HEK293 (cell line): ENCODE data around the gene LCN2.

ENCODE experiments used
- CTCF ChIA-PET: fragments of 350-600 bp; formaldehyde crosslinking; extraction: SDS; loops from one replicate; lab custom pipeline; 2021; ENCODE audit warnings: antibody characterized with exemption; lab: Yijun Ruan, JAX
- POLR2A ChIA-PET: fragments of 300-600 bp; formaldehyde crosslinking; extraction: SDS; loops from one replicate; lab custom pipeline; 2020; ENCODE audit warnings: antibody characterized with exemption, inconsistent platforms; lab: Yijun Ruan, JAX
- H3K27ac ChIP-seq: fragments of 200-500 bp; sonication (Bioruptor generic); 2 replicates; pipeline ENCODE4 v1.5.1; 2014; ENCODE audit warnings: low read depth, low read length, control low read depth, inconsistent platforms; ENCODE audit errors: extremely low read depth
- H3K36me3 ChIP-seq, 2 experiments: fragments of 200-500 bp in 1 of 2; sonication (Bioruptor generic) in 1 of 2; 1 replicate in 1 of 2; 2 replicates in 1 of 2; pipeline ENCODE4 v1.5.1; 2014 to 2017; ENCODE audit warnings: inconsistent platforms in 2 of 2, low read length in 2 of 2; ENCODE audit not compliant: control insufficient read depth in 2 of 2, insufficient read depth in 1 of 2
- H3K4me1 ChIP-seq: fragments of 200-500 bp; sonication (Bioruptor generic); 2 replicates; pipeline ENCODE4 v1.5.1; 2014; ENCODE audit warnings: mild to moderate bottlenecking, low read length, inconsistent platforms; ENCODE audit not compliant: control insufficient read depth, insufficient read depth
- H3K4me3 ChIP-seq: 2 replicates; pipeline ENCODE4 v1.5.1; 2011; ENCODE audit warnings: low read depth, mild to moderate bottlenecking, control low read depth, low read length, moderate library complexity
- H3K9me3 ChIP-seq: fragments of 200-500 bp; sonication (Bioruptor generic); 2 replicates; pipeline ENCODE4 v1.5.1; 2014; ENCODE audit warnings: low read depth, low read length, inconsistent platforms; ENCODE audit not compliant: control insufficient read depth, insufficient read depth
- BCL11B ChIP-seq: fragments of 450-650 bp; formaldehyde crosslinking; IDR thresholded peaks from 2 replicates; pipeline ENCODE4 v1.5.1; 2016; ENCODE audit warnings: low read depth, missing biosample characterization, missing genetic modification characterization
- KLF8 ChIP-seq: fragments of 450-650 bp; formaldehyde crosslinking; IDR thresholded peaks from 2 replicates; pipeline ENCODE4 v1.5.1; 2016; ENCODE audit warnings: missing biosample characterization, missing genetic modification characterization
- PATZ1 ChIP-seq: fragments of 450-650 bp; formaldehyde crosslinking; IDR thresholded peaks from 2 replicates; pipeline ENCODE4 v1.5.1; 2016; ENCODE audit warnings: missing biosample characterization, missing genetic modification characterization
- SP3 ChIP-seq: fragments of 450-650 bp; formaldehyde crosslinking; IDR thresholded peaks from 2 replicates; pipeline ENCODE4 v1.5.1; 2016; ENCODE audit warnings: missing biosample characterization, missing genetic modification characterization
- TSHZ1 ChIP-seq: fragments of 450-650 bp; formaldehyde crosslinking; IDR thresholded peaks from 2 replicates; pipeline ENCODE4 v1.5.1; 2016; ENCODE audit warnings: missing biosample characterization, missing genetic modification characterization, borderline replicate concordance
- ZBTB17 ChIP-seq: fragments of 450-650 bp; formaldehyde crosslinking; IDR thresholded peaks from 2 replicates; pipeline ENCODE4 v1.5.1; 2016; ENCODE audit warnings: missing biosample characterization, missing genetic modification characterization
- ZNF121 ChIP-seq: fragments of 450-650 bp; formaldehyde crosslinking; IDR thresholded peaks from 2 replicates; pipeline ENCODE4 v1.5.1; 2016; ENCODE audit warnings: missing biosample characterization, missing genetic modification characterization
- ZNF266 ChIP-seq: fragments of 450-650 bp; formaldehyde crosslinking; IDR thresholded peaks from 2 replicates; pipeline ENCODE4 v1.5.1; 2016; ENCODE audit warnings: missing biosample characterization, missing genetic modification characterization, low read depth
- ZNF518A ChIP-seq: fragments of 450-650 bp; formaldehyde crosslinking; conservative IDR thresholded peaks from 2 replicates; pipeline ENCODE4 v1.5.1; 2016; ENCODE audit warnings: low read depth, missing biosample characterization, missing genetic modification characterization
- ZNF571 ChIP-seq: fragments of 450-650 bp; formaldehyde crosslinking; IDR thresholded peaks from 2 replicates; pipeline ENCODE4 v1.5.0; 2017; ENCODE audit warnings: missing biosample characterization, missing genetic modification characterization
- ZNF639 ChIP-seq: fragments of 450-650 bp; formaldehyde crosslinking; IDR thresholded peaks from 2 replicates; pipeline ENCODE4 v1.5.1; 2016; ENCODE audit warnings: missing biosample characterization, missing genetic modification characterization
- ZNF707 ChIP-seq: fragments of 450-650 bp; formaldehyde crosslinking; IDR thresholded peaks from 2 replicates; pipeline ENCODE4 v1.5.1; 2016; ENCODE audit warnings: missing biosample characterization, missing genetic modification characterization
- ZSCAN30 ChIP-seq: fragments of 450-650 bp; IDR thresholded peaks from 2 replicates; pipeline ENCODE4 v1.5.1; 2018; ENCODE audit warnings: missing biosample characterization, mild to moderate bottlenecking, missing genetic modification characterization, moderate library complexity

LCN2 gene

GRCh38 chr9:128115187-128116103, 33.8 kb upstream of the LCN2 start (continued):
- TF ChIP-seq ZNF518A (tag by site-specific recombination) = no peak
- no peak for TF ChIP-seq BCL11B (tag by site-specific recombination)
- no peak for TF ChIP-seq ZNF571 (tag by site-specific recombination)
- TF ChIP-seq PATZ1 = no peak
- no peak for TF ChIP-seq ZNF707 (tag by site-specific recombination)
- TF ChIP-seq KLF8 (tag by site-specific recombination) = no peak
- TF ChIP-seq ZNF266 (tag by site-specific recombination) = no peak
- no peak for TF ChIP-seq SP3 (tag by site-specific recombination)

- ChIA-PET CTCF (interaction anchor here (0.6 to 5.2 kb wide), 18 partner anchors 9 to 275 kb away, joined by 3 to 88 read pairs (median 9); no protein-coding TSS in a partner anchor), POLR2A (interaction anchor here (0.6 to 1.0 kb wide), 2 partner anchors 25 to 603 kb away, joined by 3 read pairs; no protein-coding TSS in a partner anchor)
- Histone ChIP-seq H3K4me1 (no peaks in the 10 kb centered on the region), H3K36me3 (peaks cover 0 to 36% of the 10 kb centered on the region in 2 experiments; a peak in 1 of 3 replicates), H3K4me3 (no peak overlapping the region), H3K27ac (no peak overlapping the region), H3K9me3 (no peaks in the 10 kb centered on the region)
- TF ChIP-seq ZNF121 (tag by site-specific recombination) (peak; percentile 96), ZBTB17 (no peak)
Measured at GRCh38 chr9:128116104-128117083, 32.9 kb upstream of the LCN2 start.

GRCh38 chr9:128117613-128118471, 31.4 kb upstream of the LCN2 start:
- ChIA-PET CTCF (interaction anchor here (0.5 to 5.2 kb wide), 69 partner anchors 8 to 797 kb away, joined by 3 to 88 read pairs (median 5); partner anchors contain the start of genes NAIF1, PIP5KL1, SLC25A25 and ST6GALNAC4), POLR2A (interaction anchor here (1.8 kb wide), 1 partner anchor 10 kb away, joined by 13 read pairs; the partner anchor contains the start of gene PTGES2)
- Histone ChIP-seq H3K4me1 (no peaks in the 10 kb centered on the region), H3K27ac (no peak overlapping the region), H3K36me3 (peaks cover 0 to 48% of the 10 kb centered on the region in 2 experiments; a peak in 1 of 3 replicates), H3K4me3 (no peak overlapping the region), H3K9me3 (no peaks in the 10 kb centered on the region)
- 0 out of 2 replicates have a peak, but pooled peaks have one; percentile 16 for TF ChIP-seq SP3 (tag by site-specific recombination)
- peak; percentile 65; the same call in 1 of the 2 replicates for TF ChIP-seq ZSCAN30 (tag by site-specific recombination)
- 0 out of 2 replicates have a peak, but pooled peaks have one; percentile 36 for TF ChIP-seq KLF8 (tag by site-specific recombination)
- peak; percentile 45; the same call in 1 of the 2 replicates for TF ChIP-seq ZNF639 (tag by site-specific recombination)
- TF ChIP-seq TSHZ1 (tag by site-specific recombination) = no peak
